ENCODE measurements around the gene TBC1D30. TPM values are rescaled to one million over a fixed set of nuclear protein-coding genes. Genes with fewer than 3 reads are reported as not detected.

TBC1D30 gene
- total RNA-seq, 1 donor from 2014 or later = 1.2 TPM

- no peaks in the 10 kb centered on the region for H3K4me1 Mint-ChIP-seq (ENCODE audit: low read depth, unreplicated experiment)
- no peak for FAIRE-seq
- peaks cover 23% of the 10 kb centered on the region for H3K27me3 Mint-ChIP-seq (ENCODE audit: low read depth, unreplicated experiment)
Observed at GRCh38 chr12:64820593-64820992, 3.9 kb upstream of the TBC1D30 start.

GRCh38 chr12:64821116-64821630 lies 3.3 kb upstream of the TBC1D30 start:
- TF ChIP-seq CTCF (IDR thresholded peaks at IDR 0.05; ENCODE audit: insufficient read depth, low read depth, low read length) = no peak
- no peak for TF ChIP-seq EZH2 (IDR thresholded peaks at IDR 0.05; ENCODE audit: insufficient read depth, low read length)
- peaks cover 5% of the 10 kb centered on the region for H3K9me3 Mint-ChIP-seq (ENCODE audit: unreplicated experiment)
- Histone ChIP-seq H3K4me3 (ENCODE audit: insufficient read depth, low read depth, low read length) (no peak overlapping the region), H3K79me2 (ENCODE audit: insufficient read depth, low read length) (no peaks in the 10 kb centered on the region), H3K4me1 (ENCODE audit: insufficient read depth, low read length) (peaks cover 8% of the 10 kb centered on the region), H4K20me1 (ENCODE audit: insufficient read depth, low read length) (no peaks in the 10 kb centered on the region), H3K27ac (ENCODE audit: low read depth, low read length) (no peak overlapping the region), H3K9me3 (ENCODE audit: insufficient read depth, low read depth, low read length) (peaks cover 3% of the 10 kb centered on the region), H3K4me2 (ENCODE audit: low read length) (no peak overlapping the region), H2AFZ (ENCODE audit: low read depth, low read length) (no peak overlapping the region), H3K9ac (ENCODE audit: low read length) (no peak overlapping the region), H3K36me3 (ENCODE audit: insufficient read depth, low read length) (no peaks in the 10 kb centered on the region), H3K27me3 (ENCODE audit: insufficient read depth, low read length) (peaks cover 27% of the 10 kb centered on the region)
- H3K4me1 Mint-ChIP-seq (ENCODE audit: low read depth, unreplicated experiment) = peaks cover 2% of the 10 kb centered on the region
- peaks cover 27% of the 10 kb centered on the region for H3K27me3 Mint-ChIP-seq (ENCODE audit: low read depth, unreplicated experiment)
- no peak for FAIRE-seq
- no peak overlapping the region for H3K4me3 Mint-ChIP-seq (ENCODE audit: unreplicated experiment)
- no peaks in the 10 kb centered on the region for H3K36me3 Mint-ChIP-seq (ENCODE audit: low read depth, unreplicated experiment)
- no peak for DNase-seq (ENCODE audit: low read depth)
- no peak overlapping the region for H3K27ac Mint-ChIP-seq (ENCODE audit: unreplicated experiment)

More at GRCh38 chr12:64820593-64820992, 3.9 kb upstream of the TBC1D30 start:
- peaks cover 3% of the 10 kb centered on the region for H3K9me3 Mint-ChIP-seq (ENCODE audit: unreplicated experiment)
- H3K27ac Mint-ChIP-seq (ENCODE audit: unreplicated experiment) = no peak overlapping the region
- DNase-seq (ENCODE audit: low read depth) = no peak
- no peak overlapping the region for H3K4me3 Mint-ChIP-seq (ENCODE audit: unreplicated experiment)
- Histone ChIP-seq H3K4me3 (ENCODE audit: insufficient read depth, low read depth, low read length) (no peak overlapping the region), H3K9me3 (ENCODE audit: insufficient read depth, low read depth, low read length) (peaks cover 3% of the 10 kb centered on the region), H3K9ac (ENCODE audit: low read length) (no peak overlapping the region), H4K20me1 (ENCODE audit: insufficient read depth, low read length) (no peaks in the 10 kb centered on the region), H3K4me2 (ENCODE audit: low read length) (no peak overlapping the region), H3K27ac (ENCODE audit: low read depth, low read length) (no peak overlapping the region), H3K4me1 (ENCODE audit: insufficient read depth, low read length) (peaks cover 8% of the 10 kb centered on the region), H3K36me3 (ENCODE audit: insufficient read depth, low read length) (no peaks in the 10 kb centered on the region), H3K79me2 (ENCODE audit: insufficient read depth, low read length) (no peaks in the 10 kb centered on the region), H2AFZ (ENCODE audit: low read depth, low read length) (no peak overlapping the region), H3K27me3 (ENCODE audit: insufficient read depth, low read length) (peaks cover 21% of the 10 kb centered on the region)
- H3K36me3 Mint-ChIP-seq (ENCODE audit: low read depth, unreplicated experiment) = no peaks in the 10 kb centered on the region
- TF ChIP-seq CTCF (IDR thresholded peaks at IDR 0.05; ENCODE audit: insufficient read depth, low read depth, low read length) = no peak
- TF ChIP-seq EZH2 (IDR thresholded peaks at IDR 0.05; ENCODE audit: insufficient read depth, low read length) = no peak

GRCh38 chr12:64824130-64824499 lies 332 bp upstream of the TBC1D30 start:
- Histone ChIP-seq H4K20me1 (ENCODE audit: insufficient read depth, low read length) (no peaks in the 10 kb centered on the region), H3K27me3 (ENCODE audit: insufficient read depth, low read length) (peaks cover 35% of the 10 kb centered on the region), H3K36me3 (ENCODE audit: insufficient read depth, low read length) (no peaks in the 10 kb centered on the region), H3K4me3 (ENCODE audit: insufficient read depth, low read depth, low read length) (peak overlapping the region; percentile 44), H3K9ac (ENCODE audit: low read length) (no peak overlapping the region), H3K4me2 (ENCODE audit: low read length) (peak overlapping the region; percentile 92), H3K79me2 (ENCODE audit: insufficient read depth, low read length) (no peaks in the 10 kb centered on the region), H3K4me1 (ENCODE audit: insufficient read depth, low read length) (peaks cover 8% of the 10 kb centered on the region), H3K27ac (ENCODE audit: low read depth, low read length) (no peak overlapping the region), H3K9me3 (ENCODE audit: insufficient read depth, low read depth, low read length) (peaks cover 3% of the 10 kb centered on the region), H2AFZ (ENCODE audit: low read depth, low read length) (peak overlapping the region; percentile 86)
- H3K27ac Mint-ChIP-seq (ENCODE audit: unreplicated experiment) = no peak overlapping the region
- no peak for DNase-seq (ENCODE audit: low read depth)
- peaks cover 44% of the 10 kb centered on the region for H3K27me3 Mint-ChIP-seq (ENCODE audit: low read depth, unreplicated experiment)
- H3K4me1 Mint-ChIP-seq (ENCODE audit: low read depth, unreplicated experiment) = peaks cover 5% of the 10 kb centered on the region
- no peak for FAIRE-seq
- H3K9me3 Mint-ChIP-seq (ENCODE audit: unreplicated experiment) = peaks cover 10% of the 10 kb centered on the region
- H3K4me3 Mint-ChIP-seq (ENCODE audit: unreplicated experiment) = peak overlapping the region; percentile 80
- H3K36me3 Mint-ChIP-seq (ENCODE audit: low read depth, unreplicated experiment) = no peaks in the 10 kb centered on the region
- TF ChIP-seq CTCF (IDR thresholded peaks at IDR 0.05; ENCODE audit: insufficient read depth, low read depth, low read length) (no peak), EZH2 (IDR thresholded peaks at IDR 0.05; ENCODE audit: insufficient read depth, low read length) (no peak)

All from astrocyte (in vitro differentiated cells and primary cell).